ENCODE results near the gene NRDE2.

The NRDE2 gene

GRCh38 chr14:90295870-90296516, 35.7 kb downstream of the NRDE2 start:
- DNase-seq, result no peak

- no peak for DNase-seq
These were observed 36.9 kb downstream of the NRDE2 start for GRCh38 chr14:90294872-90295271.

- no peak for DNase-seq
These were observed 37.7 kb downstream of the NRDE2 start for GRCh38 chr14:90293766-90294730.

GRCh38 chr14:90291699-90292098, 40.0 kb downstream of the NRDE2 start:
- DNase-seq, result no peak

GRCh38 chr14:90290337-90291011, 41.3 kb downstream of the NRDE2 start:
- no peak for DNase-seq

GRCh38 chr14:90288651-90289355, 42.9 kb downstream of the NRDE2 start:
- DNase-seq, result no peak

- no peak for DNase-seq
These were observed 44.0 kb downstream of the NRDE2 start for GRCh38 chr14:90287791-90288190.

- no peak for DNase-seq
These were observed 50.0 kb downstream of the NRDE2 start for GRCh38 chr14:90281756-90282155.

GRCh38 chr14:90281261-90281660, 50.5 kb downstream of the NRDE2 start:
- peak; percentile 58 for DNase-seq

- no peak for DNase-seq
These were observed 51.6 kb downstream of the NRDE2 start for GRCh38 chr14:90280096-90280495.

- DNase-seq, result no peak
These were observed 53.3 kb downstream of the NRDE2 start for GRCh38 chr14:90278199-90279175.

- no peak for DNase-seq
These were observed 54.1 kb downstream of the NRDE2 start for GRCh38 chr14:90277581-90278198.

GRCh38 chr14:90276646-90277367, 54.9 kb downstream of the NRDE2 start:
- DNase-seq, result no peak

GRCh38 chr14:90275820-90276219, 55.9 kb downstream of the NRDE2 start:
- DNase-seq, result no peak

GRCh38 chr14:90275458-90275814, 56.3 kb downstream of the NRDE2 start:
- DNase-seq, result no peak

GRCh38 chr14:90274808-90275457, 56.8 kb downstream of the NRDE2 start:
- DNase-seq, result no peak

GRCh38 chr14:90274019-90274418, 57.7 kb downstream of the NRDE2 start:
- DNase-seq, result no peak

- DNase-seq, result no peak
These were observed 58.2 kb downstream of the NRDE2 start for GRCh38 chr14:90273532-90273931.

- no peak for DNase-seq
These were observed 59.2 kb downstream of the NRDE2 start for GRCh38 chr14:90272523-90272922.

GRCh38 chr14:90268420-90268819, 63.3 kb downstream of the NRDE2 start:
- no peak for DNase-seq
